ENCODE measurements around the gene SLC25A38.
"Not testable (repeated sequence)": the region's sequence is repeated elsewhere in the genome, so short reads cannot be mapped to it uniquely, and the experiment has no call there.

Gene SLC25A38

GRCh38 chr3:39358333-39358732, 24.8 kb upstream of the SLC25A38 start:
- Histone ChIP-seq H3K4me3 (ENCODE audit: low read depth, low read length) (no peak overlapping the region), H3K4me1 (no peaks in the 10 kb centered on the region), H2AFZ (no peak overlapping the region), H3K9ac (no peak overlapping the region), H3K27me3 (ENCODE audit: control insufficient read depth, insufficient read depth, low read length) (no peaks in the 10 kb centered on the region), H3K79me2 (no peaks in the 10 kb centered on the region), H3K9me3 (ENCODE audit: control insufficient read depth, low read length) (no peaks in the 10 kb centered on the region), H3K4me2 (ENCODE audit: low read length) (no peak overlapping the region), H3K36me3 (ENCODE audit: control insufficient read depth, insufficient read depth, low read length) (no peaks in the 10 kb centered on the region), H3K27ac (no peak overlapping the region)
- TF ChIP-seq CTCF (IDR thresholded peaks at IDR 0.05) = no peak

GRCh38 chr3:39361252-39361927, 21.8 kb upstream of the SLC25A38 start:
- no peaks in the 10 kb centered on the region for H3K36me3 ChIP-seq (ENCODE audit: control insufficient read depth, insufficient read depth, low read length)
- H2AFZ ChIP-seq = no peak overlapping the region
- H3K79me2 ChIP-seq = no peaks in the 10 kb centered on the region
- H3K4me2 ChIP-seq (ENCODE audit: low read length) = no peak overlapping the region
- no peak for TF ChIP-seq CTCF (IDR thresholded peaks at IDR 0.05)
- H3K27ac ChIP-seq = no peak overlapping the region
- no peaks in the 10 kb centered on the region for H3K27me3 ChIP-seq (ENCODE audit: control insufficient read depth, insufficient read depth, low read length)
- no peak overlapping the region for H3K9ac ChIP-seq
- no peak overlapping the region for H3K4me3 ChIP-seq (ENCODE audit: low read depth, low read length)
- no peaks in the 10 kb centered on the region for H3K4me1 ChIP-seq
- H3K9me3 ChIP-seq (ENCODE audit: control insufficient read depth, low read length) = no peaks in the 10 kb centered on the region

- no peaks in the 10 kb centered on the region for H3K27me3 ChIP-seq (ENCODE audit: control insufficient read depth, insufficient read depth, low read length)
- TF ChIP-seq CTCF (IDR thresholded peaks at IDR 0.05) = no peak
- no peaks in the 10 kb centered on the region for H3K4me1 ChIP-seq
- H3K9ac ChIP-seq = no peak overlapping the region
- H3K27ac ChIP-seq = no peak overlapping the region
- H3K36me3 ChIP-seq (ENCODE audit: control insufficient read depth, insufficient read depth, low read length) = no peaks in the 10 kb centered on the region
- H3K4me3 ChIP-seq (ENCODE audit: low read depth, low read length) = no peak overlapping the region
- no peak overlapping the region for H2AFZ ChIP-seq
- H3K9me3 ChIP-seq (ENCODE audit: control insufficient read depth, low read length) = no peaks in the 10 kb centered on the region
- H3K79me2 ChIP-seq = no peaks in the 10 kb centered on the region
- no peak overlapping the region for H3K4me2 ChIP-seq (ENCODE audit: low read length)
Observed at GRCh38 chr3:39362192-39362591, 21.0 kb upstream of the SLC25A38 start.

- Histone ChIP-seq H3K79me2 (no peaks in the 10 kb centered on the region), H3K27me3 (ENCODE audit: control insufficient read depth, insufficient read depth, low read length) (no peaks in the 10 kb centered on the region), H2AFZ (no peak overlapping the region), H3K4me1 (no peaks in the 10 kb centered on the region), H3K27ac (no peak overlapping the region), H3K4me3 (ENCODE audit: low read depth, low read length) (no peak overlapping the region), H3K4me2 (ENCODE audit: low read length) (no peak overlapping the region), H3K9me3 (ENCODE audit: control insufficient read depth, low read length) (no peaks in the 10 kb centered on the region), H3K36me3 (ENCODE audit: control insufficient read depth, insufficient read depth, low read length) (no peaks in the 10 kb centered on the region), H3K9ac (no peak overlapping the region)
- TF ChIP-seq CTCF (IDR thresholded peaks at IDR 0.05) = no peak
Observed at GRCh38 chr3:39362812-39363211, 20.4 kb upstream of the SLC25A38 start.

- not testable (repeated sequence) for H3K36me3 ChIP-seq (ENCODE audit: control insufficient read depth, insufficient read depth, low read length); H3K79me2 ChIP-seq; H3K4me3 ChIP-seq (ENCODE audit: low read depth, low read length); H3K27me3 ChIP-seq (ENCODE audit: control insufficient read depth, insufficient read depth, low read length); H3K9ac ChIP-seq; H3K4me2 ChIP-seq (ENCODE audit: low read length); H3K4me1 ChIP-seq; H3K27ac ChIP-seq; H3K9me3 ChIP-seq (ENCODE audit: control insufficient read depth, low read length); H2AFZ ChIP-seq
Observed at GRCh38 chr3:39370450-39370849, 12.7 kb upstream of the SLC25A38 start.
